Spleen (tissue), 7 donors: ENCODE data around the gene ZBTB7C.

Experiments
- CTCF ChIP-seq, 11 experiments: fragments of 200-600 bp in 7 of 11; fragments of 450-650 bp in 4 of 11; sonication (generic) in 4 of 11; IDR thresholded peaks in 8 of 11; conservative IDR thresholded peaks in 3 of 11; 1 replicate in 7 of 11; 2 replicates in 4 of 11; pipeline versions ENCODE4 v1.4.0 to v1.8.0; 2016 to 2021; ENCODE audit warnings: antibody characterized with exemption in 11 of 11, inconsistent platforms in 4 of 11, mild to moderate bottlenecking in 1 of 11
- POLR2AphosphoS5 ChIP-seq, 3 donors: sonication (generic); formaldehyde crosslinking; IDR thresholded peaks; one replicate each; pipeline ENCODE4 v1.5.1; 2017; ENCODE audit warnings: antibody characterized with exemption in 3 of 3
- donor health status: DM: no; HTN: no; CAD: no; lungs with moderate emphysema.
- donor health status: DM: no; HTN: no; CAD: no.
- donor health status: DM: no; HTN: no; CAD: no.

- no peak for TF ChIP-seq POLR2AphosphoS5 (IDR thresholded peaks at IDR 0.05)
- no peak for TF ChIP-seq CTCF (IDR thresholded peaks at IDR 0.05 in 8 of 11, conservative IDR thresholded peaks at IDR 0.05 in 3 of 11)
These were observed 49.6 kb downstream of the ZBTB7C start for GRCh38 chr18:48359626-48360025.
